NCI-H2227 (cell line): ENCODE data around the gene NME7.

ENCODE experiments used
- DNase-seq: peaks from one replicate; lab custom pipeline; 2025; ENCODE audit not compliant: unreplicated experiment; lab: John Stamatoyannopoulos, UW

Gene NME7

DNA sequence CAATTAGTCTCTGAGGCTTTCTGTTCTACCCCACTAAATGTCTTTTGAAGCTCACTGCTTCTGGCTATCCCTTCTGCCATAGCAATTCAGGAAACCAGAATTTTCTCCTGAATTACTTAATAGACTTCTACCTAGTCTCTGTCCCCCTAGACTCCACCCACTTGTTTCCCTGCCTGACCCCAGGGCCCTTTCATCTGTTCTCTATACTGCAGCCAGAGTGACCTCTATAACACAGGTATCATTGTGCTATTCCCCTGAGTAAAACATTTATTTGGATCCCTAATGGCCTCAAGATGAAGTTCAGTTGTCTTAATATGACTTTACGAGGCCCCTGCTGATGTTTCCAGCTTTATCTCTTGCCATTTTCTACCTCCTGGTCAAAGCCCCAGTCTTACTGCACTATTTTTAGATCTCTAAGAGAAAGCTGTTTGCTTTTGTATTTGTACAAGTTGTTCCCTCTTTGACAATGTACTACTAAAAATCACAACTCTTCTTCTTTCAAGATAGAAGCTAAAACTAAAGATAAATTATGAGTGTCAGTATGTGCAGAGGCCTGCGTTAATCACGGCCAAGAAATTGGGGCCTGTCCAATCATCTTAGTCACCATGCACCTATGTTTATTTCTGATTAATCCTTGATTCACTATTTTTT is 206.6 kb downstream of the NME7 start:
- no peak for DNase-seq

DNA sequence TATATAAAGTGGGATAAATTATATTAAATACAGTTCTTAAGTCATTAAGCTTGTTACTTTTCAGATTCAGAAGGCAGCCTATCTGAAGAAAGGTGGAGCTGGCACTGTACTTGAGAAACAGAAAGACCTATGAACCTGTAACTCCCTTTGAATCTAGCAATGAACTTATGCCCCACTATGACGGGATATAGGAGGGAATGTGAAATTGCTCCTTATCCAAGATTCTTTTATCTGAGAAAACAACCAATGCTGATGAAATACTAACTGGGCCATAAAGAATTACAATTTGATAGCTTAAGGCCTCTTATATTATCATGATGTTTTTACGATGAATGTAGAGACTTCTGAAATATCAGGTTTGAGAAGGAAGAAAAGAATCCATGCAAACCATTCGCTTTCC is 211.0 kb downstream of the NME7 start:
- no peak for DNase-seq

GRCh38 chr1:169155675-169156074 is 211.9 kb downstream of the NME7 start:
- no peak for DNase-seq

GRCh38 chr1:169151338-169151837 is 216.2 kb downstream of the NME7 start:
- DNase-seq, result no peak

- no peak for DNase-seq
Observed at GRCh38 chr1:169150641-169151337, 216.8 kb downstream of the NME7 start.

GRCh38 chr1:169149555-169150286 is 217.9 kb downstream of the NME7 start:
- DNase-seq, result no peak

DNA sequence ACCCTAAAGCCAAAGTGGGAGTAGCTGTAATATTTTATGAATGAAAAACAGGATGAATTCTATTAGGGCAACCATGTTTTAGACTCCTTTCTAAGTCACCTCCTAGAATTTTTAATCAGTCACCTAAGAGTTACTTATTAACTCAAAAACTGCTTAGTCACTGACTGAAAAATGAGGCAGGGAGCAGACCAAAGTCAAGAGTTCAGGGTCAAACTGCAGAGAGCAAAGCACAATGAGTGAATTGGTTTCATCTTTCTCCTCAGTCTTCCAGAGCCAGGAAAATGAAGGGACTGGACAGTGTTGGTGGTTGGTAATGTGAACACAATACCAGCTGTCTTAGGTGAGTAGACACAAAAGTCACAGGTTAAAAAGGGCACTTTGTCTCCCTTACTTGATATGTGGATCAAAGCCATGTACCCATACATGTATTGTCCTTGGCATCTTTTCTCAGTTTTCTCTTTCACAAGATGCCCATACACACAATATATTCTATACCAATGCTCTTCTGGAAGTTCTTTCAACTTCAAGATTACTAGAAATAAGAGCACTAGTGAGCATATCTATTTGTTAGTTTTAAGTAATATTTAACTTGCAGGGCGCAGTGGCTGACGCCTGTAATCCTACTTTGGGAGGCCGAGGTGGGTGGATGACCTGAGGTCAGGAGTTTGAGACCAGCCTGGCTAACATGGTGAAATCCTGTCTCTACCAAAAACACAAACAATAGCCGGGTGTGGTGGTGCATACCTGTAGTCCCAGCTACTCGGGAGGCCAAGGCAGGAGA is 218.9 kb downstream of the NME7 start:
- no peak for DNase-seq

GRCh38 chr1:169146576-169147214 is 220.9 kb downstream of the NME7 start:
- no peak for DNase-seq

DNA sequence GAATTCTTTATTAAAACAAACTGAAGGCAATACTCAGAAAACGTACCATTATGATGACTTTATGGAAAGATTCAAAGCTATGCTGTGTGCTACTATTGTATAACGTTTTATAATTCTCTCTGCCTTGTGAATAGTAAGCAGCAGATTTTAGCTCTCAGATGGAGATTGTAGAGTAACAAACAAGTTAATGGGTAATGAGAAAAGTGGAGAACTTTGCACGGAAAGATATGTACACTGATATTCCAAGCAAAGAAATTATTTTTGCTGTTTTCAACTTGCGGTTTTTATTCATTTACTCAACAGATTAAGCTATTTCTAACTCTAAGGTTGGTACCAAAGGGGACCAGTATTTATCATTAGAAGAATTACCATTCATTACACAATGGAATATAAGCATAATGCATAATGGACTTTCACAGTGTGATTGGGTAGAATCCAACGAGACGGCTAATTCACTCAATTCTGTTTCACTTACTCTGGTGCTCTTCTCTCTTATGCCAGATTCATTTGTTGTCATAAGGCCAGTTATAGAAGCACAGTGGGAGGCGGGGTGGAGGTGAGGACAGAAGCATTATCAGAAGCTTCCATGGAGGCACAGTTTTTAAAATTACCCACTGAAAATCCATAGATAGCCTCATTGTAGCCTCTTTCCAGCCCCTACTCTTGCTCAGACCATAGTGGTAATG is 222.5 kb downstream of the NME7 start:
- no peak for DNase-seq

- no peak for DNase-seq
Observed at GRCh38 chr1:169143984-169144383, 223.6 kb downstream of the NME7 start.

DNA sequence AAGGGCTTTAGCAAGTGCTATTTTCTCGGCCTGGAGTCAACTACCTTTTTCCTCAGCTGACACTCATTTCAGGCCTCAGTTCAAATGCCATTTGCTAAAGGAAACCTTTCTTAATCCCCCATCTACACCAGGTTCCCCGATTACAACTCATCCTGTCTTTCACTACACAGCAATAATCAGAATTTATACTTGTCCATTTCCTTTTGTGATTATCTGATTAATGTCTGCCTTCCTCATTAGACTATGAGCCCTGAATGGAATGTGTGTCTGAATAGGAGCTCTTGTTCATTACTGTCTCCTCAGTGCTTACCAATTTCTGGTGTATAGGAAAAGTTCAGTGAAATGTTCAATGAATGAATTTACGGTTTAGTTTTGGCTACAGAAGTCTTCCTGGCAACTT is 224.3 kb downstream of the NME7 start:
- no peak for DNase-seq

- no peak for DNase-seq
Observed at GRCh38 chr1:169142129-169142528, 225.5 kb downstream of the NME7 start.

DNA sequence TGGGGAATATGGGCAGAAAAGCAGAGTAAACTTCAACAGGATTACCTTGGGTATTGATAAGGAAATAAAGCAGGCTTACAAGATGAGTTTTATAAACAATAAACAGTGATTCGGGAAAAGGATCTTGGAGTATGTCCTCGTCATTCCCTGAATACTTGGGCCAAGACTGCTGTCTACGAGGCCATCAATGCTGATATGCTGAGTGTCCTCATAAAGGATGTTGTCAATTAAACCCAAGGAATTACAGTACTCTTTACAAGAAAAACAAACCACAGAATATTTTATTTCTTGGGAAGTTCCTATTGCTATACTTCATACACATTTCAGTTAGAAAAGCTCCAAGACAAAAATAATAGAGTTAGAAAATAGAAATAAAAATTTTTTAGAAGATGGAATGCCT is 226.2 kb downstream of the NME7 start:
- no peak for DNase-seq

DNA sequence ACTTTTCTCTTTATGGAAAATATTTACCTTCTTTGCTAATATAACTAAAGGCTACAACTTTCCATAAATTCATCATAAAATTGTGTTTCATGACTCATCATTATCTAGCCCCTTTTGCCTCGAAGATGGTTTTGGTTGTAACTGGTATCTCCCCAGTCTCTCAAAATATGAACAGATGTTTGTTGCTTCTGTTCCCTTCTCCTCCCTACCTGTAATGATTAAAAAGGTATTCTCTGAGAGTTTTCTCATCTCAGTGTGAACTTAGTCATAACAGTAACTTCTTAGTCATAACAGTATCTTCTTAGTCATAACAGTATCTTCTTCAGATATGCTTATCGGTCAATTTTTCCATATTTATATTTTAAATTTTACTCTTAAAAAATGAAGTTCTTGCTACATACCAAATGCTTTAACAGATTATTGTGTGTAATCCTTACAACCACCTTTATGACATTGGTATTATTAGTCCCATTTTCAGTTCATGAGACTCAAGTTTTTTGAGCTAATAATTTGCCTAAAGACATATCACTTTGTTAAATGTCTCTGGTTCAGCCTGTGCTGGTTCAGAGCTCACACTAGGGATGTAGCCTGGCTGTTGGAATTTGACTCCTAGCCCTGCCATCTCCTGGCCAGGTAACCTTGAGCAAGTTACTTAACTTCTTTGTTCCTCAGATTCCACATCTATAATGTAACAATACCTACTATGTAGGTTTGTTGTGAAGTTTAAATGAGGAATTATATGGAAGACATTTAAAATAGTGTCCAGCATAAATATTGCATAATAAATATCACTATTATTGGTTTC is 228.5 kb downstream of the NME7 start:
- DNase-seq, result no peak

GRCh38 chr1:169137357-169137756 is 230.2 kb downstream of the NME7 start:
- no peak for DNase-seq

- no peak for DNase-seq
Observed at GRCh38 chr1:169133801-169134502, 233.6 kb downstream of the NME7 start.

DNA sequence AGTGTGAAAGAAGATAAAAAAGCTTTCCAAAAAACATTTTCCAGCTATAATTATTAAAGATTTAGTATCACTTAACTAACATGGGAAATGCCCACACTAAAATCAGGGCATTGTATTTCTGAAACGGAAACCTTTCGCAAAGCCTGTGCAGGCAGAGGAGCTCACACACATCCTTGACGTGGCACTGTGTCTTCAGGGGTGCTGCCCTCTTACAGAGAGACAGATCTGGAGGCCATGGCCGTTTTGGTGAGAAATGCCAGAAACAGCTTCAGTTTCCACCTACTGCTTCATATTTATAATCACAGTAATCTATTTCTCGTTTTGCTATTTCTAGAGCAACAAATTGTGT is 234.4 kb downstream of the NME7 start:
- no peak for DNase-seq

DNA sequence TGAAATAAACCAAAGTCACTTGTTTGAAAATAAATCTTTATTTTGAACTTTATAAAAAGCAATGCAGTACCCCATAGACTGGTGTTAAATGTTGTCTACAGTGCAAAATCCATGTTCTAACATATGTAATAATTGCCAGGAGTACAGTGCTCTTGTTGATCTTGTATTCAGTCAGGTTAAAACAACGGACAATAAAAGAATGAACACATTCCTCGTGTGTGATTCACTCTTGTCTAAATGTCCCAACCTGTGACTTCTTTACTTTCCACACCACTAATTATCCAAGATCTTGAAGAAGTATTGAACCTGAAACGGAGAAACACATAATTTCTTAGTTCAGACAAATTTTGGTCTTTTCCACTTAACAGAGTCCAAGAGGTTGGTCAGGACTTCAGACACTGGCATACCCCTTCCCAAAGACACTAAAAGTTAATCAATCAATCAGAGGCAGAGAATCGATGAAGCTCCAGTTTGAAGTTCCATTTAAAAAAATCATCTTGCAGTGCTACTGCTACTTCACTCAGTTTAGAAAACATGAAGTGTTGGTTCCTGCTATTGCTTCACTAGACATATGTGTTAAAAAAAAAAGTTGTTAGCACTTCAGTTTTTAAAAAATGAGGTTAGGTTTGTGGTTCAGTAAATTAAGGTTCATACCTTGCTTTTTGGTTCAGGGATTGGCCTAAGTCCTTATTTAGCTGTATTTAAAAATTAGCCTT is 234.9 kb downstream of the NME7 start:
- no peak for DNase-seq
